Stomach (tissue), 9 donors: ENCODE data around the gene LNPEP. TPM values are rescaled to one million over a fixed set of nuclear protein-coding genes. Genes with fewer than 3 reads are reported as not detected.

Experiments
- DNase-seq, 2 donors: peaks; one replicate each; pipeline versions ENCODE4 v3.0.0 to v3.0.0-alpha.2; 2013 to 2019
- H3K27ac ChIP-seq, 5 donors: fragments of 200-600 bp in 4 of 5; sonication (generic) in 4 of 5; one replicate each; pipeline ENCODE4 v1.5.1; 2013 to 2019; ENCODE audit warnings: mild to moderate bottlenecking in 1 of 5, moderate library complexity in 1 of 5
- H3K27me3 ChIP-seq, 3 donors: fragments of 200-600 bp; sonication (generic); one replicate each; pipeline ENCODE4 v1.5.1; 2017 to 2019; ENCODE audit warnings: mixed run types in 1 of 3
- H3K36me3 ChIP-seq, 4 donors: fragments of 200-600 bp; sonication (generic); 1 replicate in 3 of 4; 2 replicates in 1 of 4; pipeline ENCODE4 v1.5.1; 2016 to 2019
- H3K4me1 ChIP-seq, 4 donors: fragments of 200-600 bp; sonication (generic); one replicate each; pipeline ENCODE4 v1.5.1; 2016 to 2019
- H3K4me3 ChIP-seq, 4 donors: fragments of 200-600 bp; sonication (generic) in 3 of 4; one replicate each; pipeline ENCODE4 v1.5.1; 2016 to 2019; ENCODE audit warnings: mild to moderate bottlenecking in 1 of 4
- H3K9me3 ChIP-seq, 4 donors: fragments of 200-600 bp; sonication (generic); one replicate each; pipeline ENCODE4 v1.5.1; 2016 to 2019
- EP300 ChIP-seq: sonication (generic); formaldehyde crosslinking; IDR thresholded peaks from one replicate; pipeline ENCODE4 v1.6.1; 2017; ENCODE audit warnings: antibody characterized with exemption
- POLR2A ChIP-seq, 4 donors: fragments of 450-650 bp; IDR thresholded peaks; one replicate each; pipeline ENCODE4 v1.6.1; 2016; ENCODE audit warnings: antibody characterized with exemption in 4 of 4, control low read depth in 2 of 4, mild to moderate bottlenecking in 1 of 4, moderate library complexity in 1 of 4
- POLR2AphosphoS5 ChIP-seq, 3 donors: sonication (generic); formaldehyde crosslinking; IDR thresholded peaks; one replicate each; pipeline ENCODE4 v1.6.1; 2016; ENCODE audit warnings: antibody characterized with exemption in 3 of 3
- WGBS, 5 donors: extraction: QIAGEN DNeasy Blood & Tissue Kit in 3 of 5; methylation state at CpG; one replicate each; pipeline versions ENCODE4 v1.1.5 to v1.1.7; 2013 to 2018; 5-methylcytosine and 5-hydroxymethylcytosine counted together
- intact Hi-C: fragments of 100-400 bp; cut with DNase I; formaldehyde crosslinking; loops from one replicate; pipeline ENCODE4 v1.15.1; 2023; ENCODE audit warnings: low total_unique reads
- polyA plus RNA-seq, 3 donors: library from polyadenylated mRNA; stranded (reverse); fragments of 200-250 nt; gene quantifications; one replicate each; pipeline ENCODE4 v1.2.3, GENCODE V29; 2013
- total RNA-seq, 5 donors: library from RNA; depleted of rRNA; stranded (reverse); fragments of >200 nt; gene quantifications; one replicate each; pipeline versions ENCODE4 v1.1.0 to v1.2.3, GENCODE V29; 2014 to 2016
- TF ChIP-seq, protein P1 (sequence below), 7 experiments: fragments of 450-650 bp in 4 of 7; fragments of 200-600 bp in 3 of 7; sonication (generic) in 3 of 7; IDR thresholded peaks; one replicate each; pipeline ENCODE4 v1.5.1; 2016 to 2019; ENCODE audit warnings: antibody characterized with exemption in 7 of 7, control low read depth in 2 of 7, mild to moderate bottlenecking in 1 of 7
- donor health status: healthy with polysubstance abuse.
- donor health status: Bipolar disorder and iron deficiency.
- donor health status: healthy.

The LNPEP gene
- total and polyA plus RNA-seq, 8 donors = 2.0 to 160 (median 28.9) TPM

DNA sequence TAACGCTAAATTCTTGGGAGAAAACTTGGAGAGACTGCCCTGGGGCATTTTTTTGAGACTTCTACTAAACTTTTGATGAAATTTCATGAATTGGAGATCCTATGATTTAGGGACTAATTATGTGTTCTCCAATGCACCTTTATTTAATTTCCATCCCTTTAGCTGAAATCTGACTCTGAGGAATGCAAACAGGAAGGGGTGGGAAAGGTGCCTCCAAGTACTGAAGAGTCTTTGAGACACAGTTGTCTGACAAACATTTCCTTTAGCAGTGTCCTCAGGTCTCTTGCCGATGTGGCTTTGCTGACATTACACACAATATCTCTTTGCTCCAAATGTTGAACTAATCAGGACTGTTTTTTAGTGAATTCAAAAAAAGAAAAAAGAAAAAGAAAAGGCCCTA lies 129.6 kb downstream of the LNPEP start:
- H3K36me3 ChIP-seq = no peaks in the 10 kb centered on the region
- H3K27ac ChIP-seq = no peak overlapping the region
- no peaks in the 10 kb centered on the region for H3K9me3 ChIP-seq
- WGBS, 5 donors = 45 to 72% (median 55%) methylated on average over 2 of the region's 2 CpGs
- H3K27me3 ChIP-seq = no peaks in the 10 kb centered on the region
- TF ChIP-seq POLR2A (IDR thresholded peaks at IDR 0.05) = no peak
- TF ChIP-seq EP300 = no peak
- TF ChIP-seq, protein P1, sequence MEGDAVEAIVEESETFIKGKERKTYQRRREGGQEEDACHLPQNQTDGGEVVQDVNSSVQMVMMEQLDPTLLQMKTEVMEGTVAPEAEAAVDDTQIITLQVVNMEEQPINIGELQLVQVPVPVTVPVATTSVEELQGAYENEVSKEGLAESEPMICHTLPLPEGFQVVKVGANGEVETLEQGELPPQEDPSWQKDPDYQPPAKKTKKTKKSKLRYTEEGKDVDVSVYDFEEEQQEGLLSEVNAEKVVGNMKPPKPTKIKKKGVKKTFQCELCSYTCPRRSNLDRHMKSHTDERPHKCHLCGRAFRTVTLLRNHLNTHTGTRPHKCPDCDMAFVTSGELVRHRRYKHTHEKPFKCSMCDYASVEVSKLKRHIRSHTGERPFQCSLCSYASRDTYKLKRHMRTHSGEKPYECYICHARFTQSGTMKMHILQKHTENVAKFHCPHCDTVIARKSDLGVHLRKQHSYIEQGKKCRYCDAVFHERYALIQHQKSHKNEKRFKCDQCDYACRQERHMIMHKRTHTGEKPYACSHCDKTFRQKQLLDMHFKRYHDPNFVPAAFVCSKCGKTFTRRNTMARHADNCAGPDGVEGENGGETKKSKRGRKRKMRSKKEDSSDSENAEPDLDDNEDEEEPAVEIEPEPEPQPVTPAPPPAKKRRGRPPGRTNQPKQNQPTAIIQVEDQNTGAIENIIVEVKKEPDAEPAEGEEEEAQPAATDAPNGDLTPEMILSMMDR (IDR thresholded peaks at IDR 0.05) = no peak
- TF ChIP-seq POLR2AphosphoS5 (IDR thresholded peaks at IDR 0.05) = no peak
- H3K4me1 ChIP-seq = no peaks in the 10 kb centered on the region
- H3K4me3 ChIP-seq = no peak overlapping the region
- intact Hi-C loops = no loop called here
- no peak for DNase-seq

DNA sequence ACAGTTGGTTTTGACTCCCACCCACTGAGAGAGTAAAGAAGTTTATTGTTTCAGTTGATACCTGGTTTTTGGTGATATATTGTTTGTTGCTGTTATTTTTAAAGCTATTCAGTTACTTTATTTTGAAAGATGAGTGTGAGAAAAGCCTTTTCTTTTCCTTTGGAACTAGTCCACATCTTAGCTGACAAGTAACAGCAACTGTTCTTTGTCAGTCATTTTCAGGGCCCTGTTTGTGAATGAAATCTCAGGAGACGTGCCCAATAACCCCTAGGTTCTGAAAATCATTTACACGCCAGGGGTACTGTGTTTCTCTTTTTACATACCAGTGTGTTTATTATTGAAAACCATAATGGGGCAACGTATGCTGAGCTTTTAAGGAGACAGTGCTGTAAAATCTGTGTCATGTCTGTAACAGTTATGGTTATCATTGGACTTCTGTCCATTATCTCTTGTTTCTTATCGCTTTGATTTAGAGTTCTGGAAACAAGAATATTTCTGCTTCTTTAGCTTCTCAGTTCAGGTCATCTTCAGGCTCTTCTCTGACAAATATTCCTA lies 131.5 kb downstream of the LNPEP start:
- DNase-seq = no peak
- Histone ChIP-seq H3K9me3 (no peaks in the 10 kb centered on the region), H3K27ac (no peak overlapping the region), H3K4me3 (no peak overlapping the region), H3K27me3 (no peaks in the 10 kb centered on the region), H3K36me3 (no peaks in the 10 kb centered on the region), H3K4me1 (peaks cover 0 to 7% (median 0%) of the 10 kb centered on the region in 4 donors)
- intact Hi-C loops = no loop called here
- 70 to 80% (median 74%) methylated on average over 4 of the region's 4 CpGs for WGBS, 5 donors
- TF ChIP-seq POLR2AphosphoS5 (IDR thresholded peaks at IDR 0.05) = no peak
- TF ChIP-seq EP300 = no peak

DNA sequence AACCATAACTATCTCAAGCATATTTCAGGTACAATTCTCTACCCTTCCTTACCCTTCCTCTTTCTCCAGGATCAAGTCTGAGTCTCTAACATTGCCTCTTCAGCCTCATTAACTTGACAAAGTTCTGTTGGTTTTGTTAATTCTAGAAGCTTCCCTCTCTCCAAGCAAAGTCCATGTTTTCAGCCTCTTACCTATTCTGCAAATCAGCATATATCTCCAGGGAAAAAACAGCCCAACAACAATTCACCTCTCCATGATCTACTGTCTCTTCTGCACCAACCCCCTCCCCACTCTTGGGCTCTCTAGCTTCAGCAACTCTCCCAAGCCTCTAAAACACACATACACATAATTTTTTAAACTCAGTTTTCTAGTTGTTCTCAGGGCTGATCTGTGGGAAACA lies 134.4 kb downstream of the LNPEP start:
- no peaks in the 10 kb centered on the region for H3K36me3 ChIP-seq
- H3K27ac ChIP-seq = peak overlapping the region in 1 of 5 donors; percentile 82
- no peaks in the 10 kb centered on the region for H3K27me3 ChIP-seq
- H3K4me3 ChIP-seq = no peak overlapping the region
- no peaks in the 10 kb centered on the region for H3K9me3 ChIP-seq
- DNase-seq = no peak
- intact Hi-C loops = no loop called here
- TF ChIP-seq, protein P1 (IDR thresholded peaks at IDR 0.05) = no peak
- TF ChIP-seq POLR2A (IDR thresholded peaks at IDR 0.05) (no peak), EP300 (no peak), POLR2AphosphoS5 (IDR thresholded peaks at IDR 0.05) (no peak)
- peaks cover 0 to 7% (median 2%) of the 10 kb centered on the region in 4 donors for H3K4me1 ChIP-seq

DNA sequence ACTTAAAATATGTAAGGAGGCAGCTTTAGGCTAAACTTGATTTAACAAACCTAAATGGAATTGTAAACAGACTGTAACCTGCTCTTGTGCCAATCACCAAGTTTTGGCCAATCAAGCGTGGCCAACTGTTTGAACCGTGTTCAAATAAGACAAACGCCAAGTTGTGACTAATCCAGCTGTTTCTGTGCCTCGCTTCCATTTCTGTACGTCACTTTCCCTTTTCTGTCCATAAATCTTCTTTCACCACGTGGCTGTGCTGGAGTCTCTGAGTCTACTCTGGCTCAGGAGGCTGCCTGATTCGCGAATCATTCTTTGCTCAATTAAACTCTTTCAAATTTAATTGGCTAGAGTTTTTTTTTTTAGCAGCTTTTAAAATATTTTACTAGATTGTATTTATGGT lies 135.2 kb downstream of the LNPEP start:
- Histone ChIP-seq H3K27ac (peak overlapping the region in 2 of 5 donors; percentile 34 to 82), H3K27me3 (no peaks in the 10 kb centered on the region), H3K36me3 (no peaks in the 10 kb centered on the region), H3K9me3 (no peaks in the 10 kb centered on the region), H3K4me3 (no peak overlapping the region), H3K4me1 (peaks cover 0 to 7% (median 2%) of the 10 kb centered on the region in 4 donors)
- intact Hi-C loops = no loop called here
- 51 to 76% (median 66%) methylated on average over 8 of the region's 8 CpGs for WGBS, 5 donors
- TF ChIP-seq POLR2AphosphoS5 (IDR thresholded peaks at IDR 0.05) (peak in 2 of 3 donors; percentile 6 to 21), POLR2A (IDR thresholded peaks at IDR 0.05) (no peak)
- DNase-seq = peak in 1 of 2 donors; percentile 63

DNA sequence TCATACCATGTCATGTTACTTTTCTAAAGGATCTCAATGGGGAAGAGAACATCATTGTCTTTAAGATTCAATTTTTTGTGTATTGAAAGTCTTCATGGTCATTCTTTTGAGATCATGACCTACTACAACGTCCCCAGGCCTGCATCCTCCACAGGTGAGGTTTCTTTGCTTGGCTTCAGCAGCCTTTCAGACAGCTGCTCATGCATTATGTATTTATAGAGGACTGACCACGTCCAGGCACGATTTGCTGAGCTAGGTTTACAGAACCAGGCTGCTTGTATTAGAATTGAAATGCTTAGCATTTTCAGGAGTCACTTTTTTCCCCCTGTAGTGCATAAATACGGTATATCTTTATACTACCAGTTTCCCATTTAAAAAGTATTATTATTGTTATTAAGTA lies 136.1 kb downstream of the LNPEP start:
- Histone ChIP-seq H3K4me3 (no peak overlapping the region), H3K9me3 (no peaks in the 10 kb centered on the region), H3K36me3 (no peaks in the 10 kb centered on the region), H3K27ac (peak overlapping the region in 1 of 5 donors; percentile 82), H3K4me1 (peaks cover 0 to 7% (median 2%) of the 10 kb centered on the region in 4 donors), H3K27me3 (no peaks in the 10 kb centered on the region)
- DNase-seq = no peak
- intact Hi-C loops = no loop called here
- no peak for TF ChIP-seq POLR2A (IDR thresholded peaks at IDR 0.05)
- no peak for TF ChIP-seq POLR2AphosphoS5 (IDR thresholded peaks at IDR 0.05)
- TF ChIP-seq EP300 = no peak
- WGBS, 5 donors = 77 to 83% (median 80%) methylated on average over 4 of the region's 4 CpGs

DNA sequence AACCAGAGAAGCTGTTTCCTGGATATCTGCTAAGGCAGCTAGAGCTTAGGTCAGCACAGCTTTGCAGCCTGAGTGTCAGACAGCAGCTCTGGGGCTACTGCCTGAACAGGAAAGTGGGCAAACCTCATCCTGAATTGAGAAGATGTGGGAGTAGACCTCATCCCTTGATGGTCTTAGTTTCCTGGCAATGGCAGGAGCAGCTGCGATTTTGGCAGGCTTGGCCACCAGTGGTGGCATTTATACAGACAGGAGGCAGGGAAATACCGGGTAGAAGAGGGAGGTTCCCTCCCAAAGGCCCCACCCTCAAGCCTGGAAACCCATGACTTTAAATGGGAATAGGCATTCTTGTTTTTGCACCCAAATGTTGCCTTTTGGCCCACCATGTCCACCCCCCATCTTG lies 136.8 kb downstream of the LNPEP start:
- no peak overlapping the region for H3K27ac ChIP-seq
- intact Hi-C loops = no loop called here
- no peaks in the 10 kb centered on the region for H3K9me3 ChIP-seq
- no peak overlapping the region for H3K4me3 ChIP-seq
- no peaks in the 10 kb centered on the region for H3K27me3 ChIP-seq
- no peaks in the 10 kb centered on the region for H3K36me3 ChIP-seq
- no peak for TF ChIP-seq POLR2AphosphoS5 (IDR thresholded peaks at IDR 0.05)
- TF ChIP-seq EP300 = no peak
- no peak for TF ChIP-seq POLR2A (IDR thresholded peaks at IDR 0.05)
- TF ChIP-seq, protein P1 (IDR thresholded peaks at IDR 0.05) = no peak
- WGBS, 5 donors = 64 to 93% (median 83%) methylated on average over 2 of the region's 2 CpGs
- H3K4me1 ChIP-seq = peaks cover 0 to 7% (median 2%) of the 10 kb centered on the region in 4 donors
- no peak for DNase-seq
